Left kidney (tissue), 8 donors: ENCODE data around the gene PDK4. TPM values are rescaled to one million over a fixed set of nuclear protein-coding genes. Genes with fewer than 3 reads are reported as not detected.

Experiments used
- DNase-seq: peaks from one replicate; pipeline ENCODE4 v3.0.0-alpha.2; 2013
- long read RNA-seq, 8 donors: transcript quantifications; one replicate each; lab custom pipeline, GENCODE V29; 2026
- polyA plus RNA-seq: library from polyadenylated mRNA; unstranded; fragments of 120-200 nt; gene quantifications from one replicate; pipeline ENCODE4 v1.2.1, GENCODE V29; 2013; ENCODE audit not compliant: insufficient read length

PDK4 gene
- 17.4 TPM for polyA plus RNA-seq
- long read RNA-seq, donor 1, partial matches to known transcripts: 0 of 3 reads
- long read RNA-seq, donor 1, other reads (novel, unspliced or antisense): 0 of 3 reads
- long read RNA-seq, donor 2, partial matches to known transcripts: 0 of 3 reads
- long read RNA-seq, donor 2, other reads (novel, unspliced or antisense): 0 of 3 reads
- long read RNA-seq, donor 3: 0 reads
- long read RNA-seq, donor 4: 0 reads
- long read RNA-seq, donor 5, partial matches to known transcripts: 0 of 5 reads
- long read RNA-seq, donor 5, other reads (novel, unspliced or antisense): 0 of 5 reads
- long read RNA-seq, donor 6: 0 reads
- long read RNA-seq, donor 7, transcript PDK4-201 (11 exons, 3,576 nt): major isoform, 5 of 6 reads
- long read RNA-seq, donor 7, partial matches to known transcripts: 0 of 6 reads
- long read RNA-seq, donor 7, other reads (novel, unspliced or antisense): 0 of 6 reads
- long read RNA-seq, donor 8, partial matches to known transcripts: 0 of 1 reads
- long read RNA-seq, donor 8, other reads (novel, unspliced or antisense): 0 of 1 reads

GRCh38 chr7:95596198-95597063 lies at the start of gene PDK4:
Gene PDK4, minus strand, starts transcription at chr7:95596516. Its CDS starts 223 bp downstream, at chr7:95596293.
- DNase-seq: peak; percentile 87

DNA sequence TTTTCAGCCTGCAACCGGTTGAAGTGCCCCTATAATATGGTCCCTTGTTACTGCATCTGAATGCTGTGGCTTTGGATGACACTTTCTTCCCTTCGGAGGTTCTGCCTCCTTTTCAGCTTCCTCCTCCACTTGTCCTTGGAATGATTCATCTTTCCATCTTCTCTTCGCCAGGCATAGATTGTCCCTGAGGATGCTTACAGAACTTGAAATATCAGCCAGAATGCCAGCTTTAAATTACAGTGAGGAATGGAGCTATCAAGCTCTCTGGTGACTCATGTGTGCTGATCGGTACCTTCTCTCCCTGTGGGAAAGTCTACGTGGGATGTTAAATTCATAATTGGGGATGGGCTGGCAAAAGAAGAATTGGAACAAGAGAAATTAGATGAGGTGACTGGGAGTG lies 45.9 kb upstream of the PDK4 start:
- DNase-seq: no peak

DNA sequence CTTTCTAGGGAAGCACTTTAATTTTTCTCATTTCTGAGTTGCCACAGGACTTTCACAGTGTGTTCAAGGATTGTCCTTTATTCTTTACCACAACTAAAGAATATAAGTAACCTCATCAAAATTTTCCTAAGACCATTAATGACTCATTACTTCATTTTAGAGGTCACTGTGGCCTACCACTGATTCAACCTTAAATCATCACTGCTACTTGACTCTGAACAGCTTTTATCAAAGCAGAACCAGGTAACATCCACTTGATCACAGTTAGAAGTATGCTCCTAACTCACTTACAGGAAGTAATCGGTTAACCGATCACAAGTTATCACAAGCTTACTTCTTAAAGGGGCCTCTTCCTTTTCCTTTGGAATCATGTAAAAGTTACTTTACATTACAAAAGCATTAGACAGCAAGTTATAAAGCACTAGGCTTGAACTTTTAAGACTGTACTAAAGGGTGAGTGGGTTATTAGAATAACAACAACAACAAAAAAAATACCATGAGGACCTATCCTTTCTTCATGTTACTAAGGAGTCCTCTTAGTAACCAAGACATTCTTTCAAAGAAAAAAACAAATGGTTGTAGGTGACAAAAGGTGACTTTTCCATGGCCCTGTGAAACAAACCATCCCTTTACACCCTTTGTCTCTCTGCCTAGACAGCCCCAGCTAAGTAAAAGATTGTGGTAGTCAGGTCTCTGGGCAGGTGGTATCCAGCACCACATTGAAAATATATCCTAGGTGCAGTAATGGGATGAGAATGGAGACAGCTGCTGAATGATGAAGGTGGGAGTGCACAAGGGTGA lies 40.0 kb upstream of the PDK4 start:
- no peak for DNase-seq

GRCh38 chr7:95632609-95633008 lies 36.3 kb upstream of the PDK4 start:
- DNase-seq: no peak

DNA sequence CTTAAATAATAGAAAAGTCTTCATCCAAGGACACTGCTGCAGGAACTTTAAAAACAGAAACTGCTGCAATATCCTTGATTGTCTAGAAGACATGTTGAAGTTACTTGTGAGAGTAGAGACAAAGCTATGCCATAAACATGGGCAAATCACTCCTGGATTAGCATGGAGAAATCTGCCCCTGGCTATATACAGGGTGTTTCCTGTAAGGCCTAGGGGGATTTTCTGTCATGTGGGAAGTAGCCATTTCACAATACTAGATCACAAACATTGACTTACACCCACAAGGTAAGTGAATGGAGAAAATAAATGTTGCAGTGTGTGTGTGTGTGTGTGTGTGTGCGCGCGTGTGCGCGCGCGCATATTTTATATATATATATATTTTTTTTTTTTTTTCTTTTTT lies 35.2 kb upstream of the PDK4 start:
- DNase-seq: no peak

- no peak for DNase-seq
Measured at GRCh38 chr7:95630702-95631458, 34.6 kb upstream of the PDK4 start.

GRCh38 chr7:95628831-95629439 lies 32.6 kb upstream of the PDK4 start:
- DNase-seq: no peak

DNA sequence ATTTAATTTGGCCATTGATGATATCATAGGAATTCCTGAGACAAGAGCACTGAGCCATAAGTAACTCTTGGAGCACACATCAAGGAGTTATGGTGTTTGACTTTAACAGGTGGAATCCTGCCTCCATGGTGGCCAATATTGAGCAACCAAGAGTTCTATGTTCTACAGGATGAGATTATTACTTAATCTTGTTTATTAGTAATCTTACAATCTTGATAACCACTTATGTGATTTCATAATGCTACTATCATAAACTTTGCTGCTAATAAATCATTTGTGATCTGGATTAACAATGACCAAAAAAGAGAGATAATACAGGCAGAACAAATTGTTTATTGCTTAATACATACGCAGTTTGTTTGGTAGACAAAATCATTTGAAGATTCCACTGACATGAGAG lies 27.5 kb upstream of the PDK4 start:
- DNase-seq: no peak

GRCh38 chr7:95622859-95623258 lies 26.5 kb upstream of the PDK4 start:
- DNase-seq: no peak

- DNase-seq: no peak
Measured at GRCh38 chr7:95622001-95622549, 25.8 kb upstream of the PDK4 start.

DNA sequence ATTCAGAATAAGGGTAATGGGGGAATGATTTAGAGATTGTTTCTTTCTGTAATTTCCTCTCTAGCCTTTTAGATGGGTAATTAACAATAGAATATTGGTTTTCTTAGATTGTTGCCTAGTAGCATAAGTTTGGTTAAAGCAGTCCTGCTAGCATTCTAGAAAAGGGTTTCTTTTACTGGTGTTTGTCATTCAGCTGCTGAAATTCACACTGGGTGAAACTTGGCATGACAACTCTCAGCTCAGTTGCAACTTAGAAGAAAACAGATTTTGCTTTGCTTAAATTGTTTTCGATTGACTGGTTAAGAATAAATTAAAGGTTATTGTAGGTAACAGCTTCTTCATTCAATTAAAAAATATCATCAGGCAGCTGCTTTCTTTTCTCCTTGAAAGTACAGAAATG lies 25.1 kb upstream of the PDK4 start:
- no peak for DNase-seq

GRCh38 chr7:95620631-95621030 lies 24.3 kb upstream of the PDK4 start:
- DNase-seq: no peak

GRCh38 chr7:95619921-95620320 lies 23.6 kb upstream of the PDK4 start:
- DNase-seq: no peak

DNA sequence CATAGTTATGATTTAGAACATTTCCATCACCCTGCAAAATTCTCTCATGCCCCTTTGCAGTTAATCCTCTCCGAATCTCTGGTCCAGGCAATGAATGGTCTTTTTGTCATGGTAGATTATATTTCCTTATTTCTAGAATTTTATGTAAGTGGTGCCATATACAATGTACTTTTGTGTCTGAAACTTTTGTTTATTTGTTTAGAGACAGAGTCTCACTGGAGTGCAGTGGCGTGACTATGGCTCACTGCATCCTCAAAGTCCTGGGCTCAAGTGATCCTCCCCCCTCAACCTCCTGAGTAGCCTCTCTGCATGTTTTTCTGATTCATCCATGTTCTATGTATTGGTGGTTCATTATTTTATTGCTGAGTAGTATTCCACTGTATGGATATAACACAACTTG lies 23.2 kb upstream of the PDK4 start:
- no peak for DNase-seq

DNA sequence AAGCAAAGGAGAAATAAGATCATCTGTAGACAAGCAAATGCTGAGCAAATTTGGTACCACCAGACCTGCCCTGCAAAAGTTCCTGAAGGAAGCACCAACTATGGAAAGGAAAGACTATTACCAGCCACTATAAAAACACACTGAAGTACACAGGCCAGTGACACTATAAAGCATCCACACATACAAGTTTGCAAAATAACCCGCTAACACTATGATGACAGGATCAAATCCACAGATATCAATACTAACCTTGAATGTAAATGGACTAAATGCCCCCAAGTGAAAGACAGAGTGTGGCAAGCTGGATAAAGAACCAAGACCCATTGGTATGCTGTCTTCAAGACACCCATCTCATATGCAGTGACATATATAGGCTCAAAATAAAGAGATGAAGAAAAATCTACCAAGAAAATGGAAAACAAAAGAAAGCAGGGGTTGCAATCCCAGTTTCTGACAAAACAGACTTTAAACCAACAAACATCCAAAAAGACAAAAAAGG lies 18.2 kb upstream of the PDK4 start:
- no peak for DNase-seq

DNA sequence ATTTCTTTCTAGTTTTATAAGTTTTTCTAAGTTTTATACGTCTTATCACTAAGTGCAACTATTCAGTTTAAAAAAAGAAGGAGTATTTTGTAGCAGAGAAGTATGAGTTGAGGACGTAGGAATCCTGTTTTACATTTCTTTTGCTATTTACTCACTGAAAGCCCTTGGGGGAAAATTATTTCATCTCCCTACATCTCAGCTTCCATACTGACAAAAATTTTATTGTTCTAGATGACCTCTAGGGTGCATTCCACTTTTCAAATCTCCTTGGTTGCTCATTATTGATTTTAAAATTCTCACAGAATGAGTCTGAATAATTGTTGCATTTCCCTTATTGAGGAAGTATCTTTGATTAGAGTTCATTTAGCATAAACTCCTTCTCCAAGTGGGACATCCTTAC lies 14.9 kb upstream of the PDK4 start:
- DNase-seq: no peak

DNA sequence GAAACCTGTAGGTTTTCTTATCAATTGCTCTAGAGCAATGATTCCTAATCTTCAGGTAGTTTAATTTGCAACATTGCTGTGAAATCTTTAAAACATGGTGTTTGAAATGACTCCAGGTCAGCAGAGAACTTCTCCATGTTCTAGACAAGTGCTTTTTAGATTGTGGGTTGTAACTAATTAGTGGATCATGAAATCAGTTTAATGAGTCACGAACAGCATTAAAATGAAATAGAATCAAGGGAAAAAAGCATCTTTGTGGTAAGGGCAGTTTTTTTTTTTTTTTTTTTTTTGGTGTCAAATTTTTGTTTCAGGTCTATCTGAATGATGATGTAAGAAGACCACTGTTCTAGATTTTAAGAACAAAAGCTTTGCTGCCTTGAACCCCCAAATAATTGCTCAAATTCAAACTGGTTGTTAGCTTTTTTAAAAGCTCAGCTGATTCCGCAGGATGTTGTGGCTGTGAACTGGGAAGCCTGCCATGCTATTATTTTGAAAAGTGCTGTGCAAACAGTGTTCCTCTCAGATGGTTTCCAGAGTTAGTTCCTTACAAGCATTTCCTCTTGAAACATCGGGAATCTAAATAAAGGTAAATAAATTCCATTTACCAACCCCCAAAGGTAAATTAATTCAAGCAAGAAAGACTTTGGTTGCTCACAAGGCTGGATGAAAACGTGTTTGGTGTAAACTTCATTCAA lies 13.1 kb upstream of the PDK4 start:
- peak; percentile 42 for DNase-seq

- DNase-seq: peak; percentile 93
Measured at GRCh38 chr7:95608359-95609173, 12.2 kb upstream of the PDK4 start.

DNA sequence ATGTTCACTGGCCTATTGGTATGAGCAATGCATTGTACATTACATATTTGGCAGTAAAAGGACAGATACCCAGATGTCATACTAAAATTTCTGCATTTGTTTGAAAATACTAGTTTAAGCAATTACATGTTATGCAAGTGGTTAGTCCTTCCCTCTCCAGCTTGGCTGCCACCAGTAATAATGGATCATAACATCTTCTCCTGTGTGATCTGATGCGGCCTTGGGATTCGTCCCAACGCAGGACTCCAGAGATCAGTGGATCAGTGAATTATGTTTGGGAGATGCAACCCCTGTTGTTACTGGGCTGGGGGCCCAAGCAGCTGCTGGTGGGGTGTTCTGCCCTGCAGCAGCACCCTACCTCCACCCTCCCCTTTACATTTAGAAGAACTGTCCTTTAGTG lies 11.2 kb upstream of the PDK4 start:
- DNase-seq: no peak
